HG03571 (cell line): ENCODE data around the gene IGF2.
"Not testable (repeated sequence)": the region's sequence is repeated elsewhere in the genome, so short reads cannot be mapped to it uniquely, and the experiment has no call there.

Experiments
- ATAC-seq: cut with Tn5 transposase; IDR thresholded peaks from one replicate; pipeline ENCODE4 v1.9.1; 2021; ENCODE audit not compliant: unreplicated experiment

Gene IGF2

DNA sequence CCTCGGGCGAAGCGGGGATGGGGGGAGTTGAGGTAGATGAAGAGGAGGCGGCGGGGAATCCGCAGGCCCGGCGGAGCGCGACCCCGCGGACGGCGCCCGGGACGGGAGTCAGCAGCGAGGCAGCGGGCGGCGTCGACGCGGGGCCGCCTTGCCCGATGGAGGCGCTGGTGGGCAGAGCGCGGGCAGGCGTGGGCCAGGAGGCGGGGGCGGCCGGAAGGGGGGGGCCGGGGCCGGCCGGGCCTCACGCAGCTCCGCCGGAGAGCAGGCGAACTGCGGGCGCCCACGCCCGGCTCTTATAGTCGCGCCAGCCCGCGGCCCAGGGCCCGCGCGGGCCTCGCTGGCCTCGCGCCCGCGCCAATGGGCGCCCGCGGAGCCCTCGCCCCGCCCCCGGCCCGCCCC is at the start of gene IGF2:
TSS of gene IGF2 (minus strand) at position 267 of the 399 bp plus-strand sequence. CDS start 3,866 bp downstream, outside the sequence.
- no peak for ATAC-seq

- no peak for ATAC-seq
Measured at GRCh38 chr11:2188745-2189144, 49.6 kb upstream of the IGF2 start.

GRCh38 chr11:2187280-2187707 is 48.1 kb upstream of the IGF2 start:
- no peak for ATAC-seq

DNA sequence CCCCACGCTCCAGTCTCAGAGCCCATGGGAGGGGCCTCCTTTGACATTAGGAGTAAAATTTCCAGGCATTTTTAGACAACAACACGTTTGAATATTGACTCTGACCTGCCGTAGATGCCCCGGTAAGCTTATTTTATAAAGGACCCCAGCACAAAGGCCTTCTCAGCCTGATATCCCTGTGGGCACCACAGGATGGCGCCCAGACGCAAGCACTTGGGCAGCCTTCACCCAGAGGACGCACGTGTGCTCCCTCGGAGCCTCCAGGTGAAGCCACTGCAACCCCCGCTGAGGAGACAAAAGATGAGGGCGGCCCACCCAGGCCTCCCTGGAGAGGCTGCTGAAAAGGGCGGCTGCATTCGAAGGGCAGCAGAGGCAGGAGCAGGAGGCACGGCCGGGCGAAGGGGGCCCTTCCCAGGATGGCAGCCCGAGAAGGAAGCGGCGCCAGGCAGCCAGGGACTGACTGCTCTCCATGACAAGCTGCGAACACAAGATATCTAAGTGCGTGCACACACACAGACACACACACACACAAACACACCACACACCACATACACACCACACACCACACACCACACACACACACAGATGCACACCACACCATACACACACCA is 47.6 kb upstream of the IGF2 start:
- no peak for ATAC-seq

DNA sequence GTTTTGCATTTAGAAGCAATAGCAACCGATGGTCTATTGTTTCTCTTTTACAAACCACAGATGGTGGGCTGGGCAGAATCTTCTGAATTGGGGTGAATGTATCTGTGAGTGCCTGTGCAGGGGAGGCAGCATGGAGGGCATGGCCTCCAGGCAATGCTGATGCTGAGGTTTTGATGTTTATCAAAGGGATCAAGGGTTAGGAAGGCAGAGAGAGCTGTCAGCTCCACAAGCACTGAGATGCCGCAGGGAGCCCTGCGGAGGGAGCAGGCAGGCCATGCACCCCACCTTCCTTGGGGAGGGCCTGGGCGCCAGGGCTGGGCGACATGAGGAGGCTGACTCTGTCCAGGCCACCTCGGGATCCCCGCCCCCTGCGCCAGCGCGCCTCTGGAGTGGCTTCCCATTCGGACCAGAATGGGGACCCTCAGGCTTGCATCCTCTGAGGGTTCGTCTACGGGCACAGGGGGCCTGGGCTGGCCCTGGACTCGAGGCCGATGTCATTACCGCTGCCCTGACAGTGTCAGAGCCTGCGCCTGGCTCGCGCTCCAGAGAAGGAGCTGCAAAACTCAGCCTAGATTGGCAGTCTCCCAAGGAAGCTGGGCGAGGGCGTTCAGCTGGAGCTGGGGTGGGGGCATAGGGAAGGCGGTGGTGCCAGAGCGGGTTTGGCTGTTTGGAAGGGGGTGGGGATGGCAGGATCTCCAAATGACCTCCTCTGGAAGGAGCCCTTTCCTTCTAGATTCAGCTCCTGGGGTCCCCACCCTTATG is 46.3 kb upstream of the IGF2 start:
- ATAC-seq = no peak

- no peak for ATAC-seq
Measured at GRCh38 chr11:2182692-2183474, 43.7 kb upstream of the IGF2 start.

- ATAC-seq = no peak
Measured at GRCh38 chr11:2182075-2182474, 42.9 kb upstream of the IGF2 start.

- ATAC-seq = no peak
Measured at GRCh38 chr11:2180789-2181370, 41.7 kb upstream of the IGF2 start.

DNA sequence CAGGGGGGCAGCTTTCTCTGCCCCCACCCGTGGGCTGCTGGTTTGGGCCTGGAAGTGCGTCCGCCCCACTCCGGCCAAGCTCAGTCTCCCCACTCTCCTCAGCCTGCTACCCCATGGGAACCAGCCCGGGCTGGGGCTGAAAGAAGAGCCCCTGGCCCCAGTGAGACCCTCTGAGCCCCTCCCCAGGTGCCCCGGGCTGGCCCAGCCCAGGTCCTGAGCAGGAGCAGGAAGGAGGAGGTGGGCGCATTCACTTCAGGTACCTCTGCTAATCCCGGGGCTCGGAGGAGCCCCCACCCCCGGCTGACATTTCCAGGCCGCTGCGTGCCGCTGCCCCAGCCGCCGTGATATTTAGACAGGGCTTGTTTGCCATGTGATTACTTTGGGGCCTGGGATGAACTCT is 41.2 kb upstream of the IGF2 start:
- no peak for ATAC-seq

DNA sequence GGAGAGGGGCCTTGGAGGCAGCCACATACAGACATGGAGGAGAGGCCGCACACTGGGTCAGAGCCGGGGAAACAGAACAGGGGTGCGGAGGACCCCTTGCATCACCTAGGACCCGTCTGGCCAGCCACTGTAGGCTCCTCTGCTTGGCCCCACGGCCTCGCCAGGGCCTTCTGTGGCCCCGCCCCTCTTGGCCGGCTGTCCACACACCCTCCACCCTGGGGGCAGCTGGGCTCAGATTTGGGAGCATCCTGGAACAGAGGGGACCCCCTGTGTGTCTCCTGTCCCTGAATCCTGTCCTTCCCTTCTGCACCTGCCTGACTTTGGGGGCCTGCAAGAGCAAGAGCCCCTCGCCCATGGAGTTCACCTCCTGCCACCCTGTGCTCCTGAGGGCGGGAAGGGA is 40.3 kb upstream of the IGF2 start:
- ATAC-seq = no peak

DNA sequence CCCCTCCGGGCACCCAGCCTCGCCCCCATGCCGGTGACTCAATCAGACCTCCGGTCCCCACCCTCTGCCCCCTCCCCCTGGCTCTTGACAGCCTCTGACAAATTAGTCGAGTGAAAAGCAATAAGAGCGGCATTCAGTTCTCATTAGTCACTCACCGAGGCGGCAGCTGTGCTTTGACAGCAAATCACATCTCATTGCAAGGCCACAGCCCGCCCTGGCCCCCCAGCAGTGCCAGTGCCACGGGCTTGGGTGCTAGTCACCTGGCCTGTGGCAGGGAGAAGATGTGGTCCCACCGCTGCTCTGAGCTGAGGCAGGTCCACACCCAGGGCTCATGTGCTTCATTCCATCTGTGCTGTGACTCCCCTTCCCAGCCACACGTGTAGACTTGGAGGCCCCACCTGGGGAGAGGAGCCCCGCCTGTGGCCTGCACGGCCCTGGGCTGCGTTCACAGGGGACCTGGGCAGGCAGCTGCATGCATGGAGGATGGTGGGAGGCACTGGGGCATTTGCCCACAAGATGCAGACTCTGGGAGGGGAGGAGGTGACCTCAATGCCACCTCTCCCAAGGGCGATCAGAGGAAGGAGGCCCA is 39.8 kb upstream of the IGF2 start:
- ATAC-seq = no peak

DNA sequence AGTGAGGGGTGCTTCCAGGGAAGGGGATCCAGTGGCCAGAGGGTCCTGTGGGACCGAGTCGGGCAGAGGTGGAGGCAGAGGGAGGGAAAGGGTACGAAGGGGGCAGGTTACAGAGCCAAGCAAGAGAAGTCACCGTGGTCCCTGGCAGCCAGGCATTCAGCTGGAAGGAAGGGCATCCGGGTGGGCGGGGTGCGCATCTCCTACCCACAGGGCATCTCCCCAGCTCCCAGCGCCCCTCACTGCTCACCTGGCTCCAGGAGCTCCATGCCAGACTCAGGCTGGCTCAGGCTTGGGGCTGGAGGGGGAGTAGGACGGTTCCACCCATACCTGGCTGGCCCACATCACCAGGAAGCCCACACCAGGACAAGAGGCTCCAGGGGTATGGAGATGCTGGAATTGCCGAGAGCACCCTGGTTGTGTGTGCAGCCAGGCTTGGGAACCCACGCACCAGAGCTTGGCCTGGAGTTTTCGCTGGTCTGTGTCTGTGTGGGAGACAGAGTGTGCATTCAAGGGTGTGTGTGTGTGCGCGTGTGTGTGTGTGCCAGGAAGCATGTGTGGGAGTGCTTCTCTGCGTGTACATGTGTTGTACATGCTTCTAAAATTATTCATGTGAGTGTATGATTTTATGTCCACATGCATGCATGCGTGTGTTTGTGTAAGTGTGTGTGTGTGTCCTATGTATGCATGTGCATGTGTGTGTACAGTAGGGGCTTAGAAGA is 39.0 kb upstream of the IGF2 start:
- not testable (repeated sequence) for ATAC-seq

GRCh38 chr11:2177076-2177475 is 37.9 kb upstream of the IGF2 start:
- no peak for ATAC-seq

GRCh38 chr11:2176389-2176900 is 37.3 kb upstream of the IGF2 start:
- ATAC-seq = no peak

- no peak for ATAC-seq
Measured at GRCh38 chr11:2175659-2176058, 36.5 kb upstream of the IGF2 start.

DNA sequence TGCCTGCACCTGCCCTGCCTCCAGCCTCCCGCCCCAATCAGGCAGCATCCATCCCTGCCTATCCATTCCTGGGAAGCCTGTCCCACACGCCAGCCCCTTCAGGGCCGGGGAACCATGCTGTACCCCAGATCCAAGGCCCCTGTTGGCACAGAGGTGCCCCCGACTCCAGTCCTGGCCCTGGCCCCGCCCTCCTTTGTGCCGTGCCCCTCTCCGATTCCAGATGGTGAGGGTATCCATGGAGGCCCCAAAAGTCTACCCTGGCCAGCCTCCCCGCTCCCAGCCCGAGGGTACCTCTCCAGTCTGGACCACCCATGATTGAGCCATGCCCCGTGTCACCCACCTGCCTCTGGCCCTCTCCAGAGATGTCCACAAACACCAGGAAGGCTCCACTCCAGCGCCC is 35.2 kb upstream of the IGF2 start:
- ATAC-seq = no peak

DNA sequence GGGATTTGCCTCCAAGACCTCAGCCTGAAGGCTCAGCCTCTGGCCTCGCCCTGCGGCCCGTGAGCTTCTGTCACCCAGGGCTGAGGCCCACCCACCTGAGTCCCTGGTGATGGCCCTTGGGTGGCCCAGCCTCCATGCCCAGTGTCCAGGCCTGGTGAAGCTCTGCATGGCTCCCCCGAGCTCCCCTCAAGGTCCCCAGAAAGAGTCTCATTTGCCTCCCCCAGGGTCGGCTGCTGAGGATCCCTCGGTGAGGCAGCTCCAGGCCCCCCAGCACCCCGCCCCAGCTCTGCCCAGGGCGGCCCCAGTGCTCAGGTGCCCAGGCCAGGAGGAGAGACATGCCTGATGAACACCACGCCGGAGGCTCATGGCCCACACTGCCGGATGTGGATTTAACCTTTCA is 34.6 kb upstream of the IGF2 start:
- no peak for ATAC-seq

- no peak for ATAC-seq
Measured at GRCh38 chr11:2173150-2173693, 34.0 kb upstream of the IGF2 start.

DNA sequence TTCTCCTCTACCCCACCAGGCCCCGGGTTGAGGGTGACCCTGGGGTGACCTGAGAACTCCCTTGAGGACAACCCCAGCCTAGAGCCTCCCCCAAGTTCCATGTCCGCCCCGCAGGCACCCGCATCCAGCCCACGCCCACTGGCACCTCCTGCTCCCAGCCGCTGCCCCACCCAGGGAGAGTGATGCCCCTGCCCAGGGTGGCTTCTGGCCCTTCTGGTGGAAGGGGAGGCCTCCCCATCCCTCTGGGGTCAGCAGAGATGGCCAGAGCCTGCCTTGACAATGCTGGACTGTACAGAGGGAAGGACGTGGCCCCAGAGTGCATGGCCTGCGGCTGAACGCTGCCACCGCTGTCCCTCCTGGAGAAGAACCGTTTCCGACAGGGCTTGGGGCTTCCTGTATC is 33.5 kb upstream of the IGF2 start:
- ATAC-seq = no peak

GRCh38 chr11:2171591-2172003 is 32.4 kb upstream of the IGF2 start, which contains the start of gene TH:
Gene TH, minus strand, starts transcription at chr11:2171815. Its CDS starts 29 bp downstream, at chr11:2171786.
- ATAC-seq = no peak
